Adrenal gland (tissue), 12 donors: ENCODE data around the gene CLDN8. TPM values are rescaled to one million over a fixed set of nuclear protein-coding genes. Genes with fewer than 3 reads are reported as not detected.

Source experiments
- DNase-seq, 7 donors: peaks; one replicate each; pipeline ENCODE4 v3.0.0-alpha.2; 2019 to 2020
- H3K27ac ChIP-seq, 5 donors: fragments of 200-600 bp; sonication (generic) in 4 of 5; 1 replicate in 3 of 5; 2 replicates in 2 of 5; pipeline versions ENCODE4 v1.5.1 to v1.8.0; 2016 to 2020; ENCODE audit warnings: mild to moderate bottlenecking in 1 of 5
- H3K27me3 ChIP-seq: fragments of 200-600 bp; 2 replicates; pipeline ENCODE4 v1.8.0; 2021
- H3K36me3 ChIP-seq, 2 donors: fragments of 200-600 bp; replicated peaks in 1 of 2; 1 replicate in 1 of 2; 2 replicates in 1 of 2; pipeline versions ENCODE4 v1.5.1 to v1.8.0; 2018 to 2022
- H3K4me1 ChIP-seq, 2 donors: fragments of 200-600 bp; replicated peaks in 1 of 2; 1 replicate in 1 of 2; 2 replicates in 1 of 2; pipeline versions ENCODE4 v1.5.1 to v1.8.0; 2018 to 2021
- H3K4me3 ChIP-seq, 4 donors: fragments of 200-600 bp; sonication (generic) in 3 of 4; one replicate each; pipeline ENCODE4 v1.5.1; 2016 to 2018
- H3K9me3 ChIP-seq, 3 donors: fragments of 200-600 bp; sonication (generic) in 1 of 3; replicated peaks in 1 of 3; 1 replicate in 2 of 3; 2 replicates in 1 of 3; pipeline versions ENCODE4 v1.5.1 to v1.8.0; 2016 to 2021
- CTCF ChIP-seq, 6 experiments: fragments of 450-650 bp in 4 of 6; fragments of 200-600 bp in 2 of 6; sonication (generic) in 1 of 6; IDR thresholded peaks; 1 replicate in 5 of 6; 2 replicates in 1 of 6; pipeline versions ENCODE4 v1.5.1 to v1.8.0; 2016 to 2021; ENCODE audit warnings: antibody characterized with exemption in 6 of 6, mild to moderate bottlenecking in 2 of 6, moderate library complexity in 1 of 6
- POLR2A ChIP-seq, 2 donors: fragments of 450-650 bp; IDR thresholded peaks; one replicate each; pipeline ENCODE4 v1.6.1; 2017; ENCODE audit warnings: antibody characterized with exemption in 2 of 2, mild to moderate bottlenecking in 2 of 2, moderate library complexity in 1 of 2
- WGBS, 4 donors: extraction: QIAGEN DNeasy Blood & Tissue Kit in 2 of 4; methylation state at CpG; one replicate each; pipeline versions ENCODE4 v1.1.5 to v1.1.7; 2013 to 2017; 5-methylcytosine and 5-hydroxymethylcytosine counted together
- intact Hi-C, 2 donors: fragments of 100-400 bp; cut with DNase I; formaldehyde crosslinking; loops; one replicate each; pipeline versions ENCODE4 v1.14.1 to v1.15.0; 2022 to 2023
- polyA plus RNA-seq, 3 donors: library from polyadenylated mRNA; stranded (reverse); fragments of 200-250 nt in 2 of 3; fragments of 350-450 nt in 1 of 3; fragmentation: Illumina TruSeq in 1 of 3; extraction: RNeasy Lipid Tissue Mini Kit (QIAGEN cat#74804) in 1 of 3; gene quantifications; one replicate each; pipeline ENCODE4 v1.2.3, GENCODE V29; 2013 to 2014
- total RNA-seq, 9 donors: library from RNA; depleted of rRNA in 4 of 9; stranded (reverse); fragments of >200 nt in 4 of 9; fragments of 120-200 nt in 1 of 9; fragmentation: NEBNext Ultra II Directional in 1 of 9; extraction: Animal tissue kit (Norgen Biotek cat#: 25700) in 1 of 9; gene quantifications; one replicate each; pipeline versions ENCODE4 v1.1.0 to v1.2.4, GENCODE V29; 2013 to 2023
- donor health status: healthy with polysubstance abuse.
- donor health status: Bipolar disorder and iron deficiency.
- donor health status: DM: yes; HTN: yes; CAD: no.
- donor health status: DM: no; HTN: no; CAD: no.
- donor health status: DM: no; HTN: no; CAD: no.
- donor health status: DM: yes; HTN: yes; CAD: no.

The CLDN8 gene
- total and polyA plus RNA-seq, 12 donors, result 0.14 TPM; not detected in 11

GRCh38 chr21:30251781-30252180 lies 35.9 kb upstream of the CLDN8 start:
- no peak overlapping the region for H3K27ac ChIP-seq
- intact Hi-C loops, result no loop called here
- WGBS, 4 donors, result 65 to 88% (median 74%) methylated on average over 1 of the region's 1 CpG
- no peak for TF ChIP-seq POLR2A (IDR thresholded peaks at IDR 0.05)
- no peak for TF ChIP-seq CTCF (IDR thresholded peaks at IDR 0.05)
- H3K9me3 ChIP-seq, result no peaks in the 10 kb centered on the region
- no peak for DNase-seq
- H3K4me1 ChIP-seq, result no peaks in the 10 kb centered on the region
- H3K36me3 ChIP-seq, result no peaks in the 10 kb centered on the region
- no peak overlapping the region for H3K4me3 ChIP-seq
- H3K27me3 ChIP-seq, result no peaks in the 10 kb centered on the region

GRCh38 chr21:30249936-30250335 lies 34.0 kb upstream of the CLDN8 start:
- WGBS, 4 donors, result 54 to 74% (median 65%) methylated on average over 3 of the region's 3 CpGs
- Histone ChIP-seq H3K27me3 (no peaks in the 10 kb centered on the region), H3K4me3 (no peak overlapping the region), H3K9me3 (no peaks in the 10 kb centered on the region), H3K4me1 (no peaks in the 10 kb centered on the region), H3K27ac (no peak overlapping the region), H3K36me3 (no peaks in the 10 kb centered on the region)
- no peak for DNase-seq
- intact Hi-C loops, result no loop called here
- TF ChIP-seq POLR2A (IDR thresholded peaks at IDR 0.05) (no peak), CTCF (IDR thresholded peaks at IDR 0.05) (no peak)

- Histone ChIP-seq H3K4me1 (no peaks in the 10 kb centered on the region), H3K36me3 (no peaks in the 10 kb centered on the region), H3K4me3 (no peak overlapping the region), H3K9me3 (no peaks in the 10 kb centered on the region), H3K27ac (no peak overlapping the region), H3K27me3 (no peaks in the 10 kb centered on the region)
- intact Hi-C loops, result no loop called here
- TF ChIP-seq POLR2A (IDR thresholded peaks at IDR 0.05) (no peak), CTCF (IDR thresholded peaks at IDR 0.05) (no peak)
- no peak for DNase-seq
- WGBS, 4 donors, result 81 to 84% (median 83%) methylated on average over 9 of the region's 9 CpGs
These were observed 32.9 kb upstream of the CLDN8 start for GRCh38 chr21:30248844-30249243.

- Histone ChIP-seq H3K4me1 (no peaks in the 10 kb centered on the region), H3K4me3 (no peak overlapping the region), H3K27ac (no peak overlapping the region), H3K36me3 (no peaks in the 10 kb centered on the region), H3K27me3 (no peaks in the 10 kb centered on the region), H3K9me3 (no peaks in the 10 kb centered on the region)
- intact Hi-C loops, result no loop called here
- TF ChIP-seq POLR2A (IDR thresholded peaks at IDR 0.05) (no peak), CTCF (IDR thresholded peaks at IDR 0.05) (no peak)
- DNase-seq, result no peak
These were observed 29.2 kb upstream of the CLDN8 start for GRCh38 chr21:30245061-30245460.
